ENCODE measurements around the gene MB21D2. TPM values are rescaled to one million over a fixed set of nuclear protein-coding genes. Genes with fewer than 3 reads are reported as not detected.

Gene MB21D2
- total and polyA plus RNA-seq, 2 of the 8 experiments (the other 6 are each of a cell fraction or from before 2014, with no cell fraction given): 10.0 to 21.0 TPM

GRCh38 chr3:192840143-192840836 is 77.4 kb downstream of the MB21D2 start:
- Histone ChIP-seq H4K91ac (replicated peaks; ENCODE audit: insufficient read length, low read length) (no peak overlapping the region), H2AK5ac (ENCODE audit: low read depth, low read length) (no peak overlapping the region), H3K23me2 (ENCODE audit: low read depth, low read length) (no peaks in the 10 kb centered on the region), H3K4me1 (replicated peaks in 1 of 4; ENCODE audit: control insufficient read depth in 3 of 4, insufficient read depth in 4 of 4, low read length in 3 of 4) (peaks cover 0 to 9% (median 6%) of the 10 kb centered on the region in 4 experiments; a peak in 3 of 7 replicates), H2BK15ac (ENCODE audit: low read length) (no peak overlapping the region), H3K27ac (ENCODE audit: low read depth, low read length) (no peak overlapping the region), H3K18ac (ENCODE audit: extremely low read depth, low read length) (no peak overlapping the region), H3K79me2 (ENCODE audit: control insufficient read depth in 1 of 2, insufficient read depth in 2 of 2, low read length in 2 of 2) (peaks cover 4 to 81% of the 10 kb centered on the region in 2 experiments), H2AFZ (ENCODE audit: low read length) (no peak overlapping the region), H4K5ac (ENCODE audit: insufficient read length, low read depth, low read length) (no peak overlapping the region), H3K79me1 (ENCODE audit: low read depth, low read length) (peaks cover 12% of the 10 kb centered on the region), H3K9me3 (ENCODE audit: insufficient read depth in 2 of 2, low read depth in 1 of 2, low read length in 1 of 2) (no peaks in the 10 kb centered on the region), H4K8ac (ENCODE audit: extremely low read depth, insufficient read depth, low read length) (no peak overlapping the region), H3K14ac (ENCODE audit: insufficient read length) (no peak overlapping the region), H2BK5ac (ENCODE audit: low read depth, low read length) (no peak overlapping the region), H3K4me2 (ENCODE audit: insufficient read depth in 1 of 2, low read depth in 2 of 2, low read length in 2 of 2) (no peak overlapping the region), H3K9ac (replicated peaks in 1 of 4; ENCODE audit: extremely low read depth in 1 of 4, low read depth in 3 of 4, low read length in 3 of 4) (no peak overlapping the region), H2BK12ac (ENCODE audit: low read depth, low read length) (no peak overlapping the region), H3K56ac (replicated peaks; ENCODE audit: insufficient read length, low read depth, low read length) (no peak overlapping the region), H3K4me3 (ENCODE audit: extremely low read depth in 1 of 4, insufficient read depth in 2 of 4, low read depth in 3 of 4, low read length in 4 of 4) (no peak overlapping the region), H3K36me3 (ENCODE audit: control insufficient read depth in 2 of 4, insufficient read depth in 4 of 4, low read length in 3 of 4) (no peaks in the 10 kb centered on the region), H3K4ac (replicated peaks; ENCODE audit: insufficient read length, low read depth, low read length) (no peak overlapping the region), H2BK120ac (replicated peaks; ENCODE audit: low read depth, low read length) (no peak overlapping the region), H2BK20ac (ENCODE audit: low read length) (no peak overlapping the region), H3K23ac (ENCODE audit: insufficient read length) (no peak overlapping the region), H4K20me1 (replicated peaks in 1 of 2; ENCODE audit: control insufficient read depth in 1 of 2, insufficient read depth in 2 of 2, low read length in 2 of 2) (peaks cover 0 to 3% of the 10 kb centered on the region in 2 experiments), H3K27me3 (replicated peaks in 1 of 4; ENCODE audit: control insufficient read depth in 3 of 4, extremely low read depth in 1 of 4, insufficient read depth in 3 of 4, low read length in 3 of 4) (no peaks in the 10 kb centered on the region)
- TF ChIP-seq KDM5A (IDR thresholded peaks at IDR 0.05; ENCODE audit: low read length) (no peak), POU5F1 (IDR thresholded peaks at IDR 0.05; ENCODE audit: low read depth, low read length) (no peak), HDAC6 (IDR thresholded peaks at IDR 0.05; ENCODE audit: low read depth, low read length) (no peak), CBX5 (IDR thresholded peaks at IDR 0.05; ENCODE audit: low read depth, low read length) (no peak), BACH1 (IDR thresholded peaks at IDR 0.05; ENCODE audit: low read length) (no peak), MAFK (IDR thresholded peaks at IDR 0.05; ENCODE audit: low read depth, low read length) (no peak), KDM4A (IDR thresholded peaks at IDR 0.05; ENCODE audit: low read depth, low read length, severe bottlenecking) (no peak), TAF7 (optimal IDR thresholded peaks at IDR 0.05; ENCODE audit: borderline replicate concordance, low read depth, low read length) (no peak), SP2 (IDR thresholded peaks at IDR 0.05; ENCODE audit: low read length) (no peak)
- CTCF ChIA-PET (ENCODE audit: partially characterized antibody): interaction anchor here (0.7 to 1.5 kb wide), 5 partner anchors 9 to 116 kb away, joined by 3 to 7 read pairs (median 3); no protein-coding TSS in a partner anchor
- DNase-seq (ENCODE audit: low read depth in 1 of 2, low spot score in 2 of 2) (no peak), FAIRE-seq (no peak)
- WGBS, 2 experiments (ENCODE audit: extremely low coverage in 1 of 2, insufficient coverage in 1 of 2, insufficient read length in 1 of 2, insufficient replicate concordance in 2 of 2, low coverage in 1 of 2, low lambda C conversion rate in 2 of 2, missing lambda C conversion rate in 1 of 2): 87% methylated on average over 10 of the region's 10 CpGs; no CpG with 5 or more reads in 1 of the 2 experiments
- POLR2A ChIA-PET (ENCODE audit: partially characterized antibody): no interaction called here

Data from H1 (cell line).